NCI-H2227 (cell line): ENCODE measurements around the gene CASP3.
A peak's percentile ranks its signal among the peaks of the same experiment; 100 is the strongest.

Experiments used
- DNase-seq: peaks from one replicate; lab custom pipeline; 2025; ENCODE audit not compliant: unreplicated experiment; lab: John Stamatoyannopoulos, UW

Gene CASP3

GRCh38 chr4:184649026-184649970 lies at the start of gene CASP3, which contains the start of gene PRIMPOL:
CASP3 (minus strand) TSS chr4:184649447; CDS start chr4:184638453, 10,994 bp downstream.
PRIMPOL (plus strand) TSS chr4:184649738; CDS start chr4:184657141, 7,403 bp downstream.
- peak; percentile 93 for DNase-seq

- DNase-seq: no peak
These were observed 48.7 kb upstream of the CASP3 start for GRCh38 chr4:184697956-184698355.

- DNase-seq: no peak
These were observed 46.1 kb upstream of the CASP3 start for GRCh38 chr4:184695178-184695896.

- DNase-seq: no peak
These were observed 45.2 kb upstream of the CASP3 start for GRCh38 chr4:184694412-184694956.

GRCh38 chr4:184693056-184693455 lies 43.8 kb upstream of the CASP3 start:
- no peak for DNase-seq

GRCh38 chr4:184689681-184690080 lies 40.4 kb upstream of the CASP3 start:
- no peak for DNase-seq

GRCh38 chr4:184688447-184688846 lies 39.2 kb upstream of the CASP3 start:
- no peak for DNase-seq

- no peak for DNase-seq
These were observed 38.8 kb upstream of the CASP3 start for GRCh38 chr4:184688005-184688404.

GRCh38 chr4:184684491-184685189 lies 35.4 kb upstream of the CASP3 start:
- no peak for DNase-seq

- no peak for DNase-seq
These were observed 32.7 kb upstream of the CASP3 start for GRCh38 chr4:184681916-184682315.

- no peak for DNase-seq
These were observed 31.5 kb upstream of the CASP3 start for GRCh38 chr4:184680698-184681097.

GRCh38 chr4:184675821-184676492 lies 26.7 kb upstream of the CASP3 start:
- no peak for DNase-seq

- DNase-seq: no peak
These were observed 25.8 kb upstream of the CASP3 start for GRCh38 chr4:184675018-184675417.

- DNase-seq: no peak
These were observed 24.8 kb upstream of the CASP3 start for GRCh38 chr4:184674011-184674410.

GRCh38 chr4:184672741-184673140 lies 23.5 kb upstream of the CASP3 start:
- no peak for DNase-seq

GRCh38 chr4:184671101-184671500 lies 21.9 kb upstream of the CASP3 start:
- DNase-seq: no peak

- no peak for DNase-seq
These were observed 20.0 kb upstream of the CASP3 start for GRCh38 chr4:184669251-184669650.

- DNase-seq: no peak
These were observed 19.4 kb upstream of the CASP3 start for GRCh38 chr4:184668511-184669114.

GRCh38 chr4:184668096-184668495 lies 18.8 kb upstream of the CASP3 start:
- no peak for DNase-seq

GRCh38 chr4:184666670-184667069 lies 17.4 kb upstream of the CASP3 start:
- no peak for DNase-seq
